ENCODE measurements around the gene CENPC. TPM values are rescaled to one million over a fixed set of nuclear protein-coding genes. Genes with fewer than 3 reads are reported as not detected.
"Not testable (repeated sequence)": the region's sequence is repeated elsewhere in the genome, so short reads cannot be mapped to it uniquely, and the experiment has no call there.

The CENPC gene
- polyA plus RNA-seq, 3 donors = 4.7 to 5.7 (median 5.5) TPM

DNA sequence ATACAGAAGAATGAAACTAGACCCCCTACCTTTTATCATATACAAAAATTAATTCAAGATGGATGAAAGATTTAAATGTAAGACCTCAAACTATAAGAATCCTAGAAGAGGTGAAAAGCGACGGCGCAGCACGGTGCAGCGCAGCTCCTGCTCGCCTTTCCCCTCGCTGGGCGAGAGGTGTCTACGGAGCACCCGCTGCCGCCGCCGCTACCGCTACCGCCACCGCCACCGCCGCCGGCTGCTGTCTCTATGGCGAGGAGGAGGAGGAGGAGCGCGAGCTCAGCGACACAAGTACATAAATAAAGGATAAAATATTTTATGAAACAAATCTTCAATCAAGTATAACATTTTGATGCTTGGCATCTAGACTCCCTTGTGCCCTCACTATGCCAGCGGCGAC, 99.4 kb downstream of the CENPC start:
- H3K27ac ChIP-seq (ENCODE audit: low read depth, low read length) = not testable (repeated sequence)
- WGBS, 3 donors = 77 to 82% (median 81%) methylated on average over 25 of the region's 25 CpGs

DNA sequence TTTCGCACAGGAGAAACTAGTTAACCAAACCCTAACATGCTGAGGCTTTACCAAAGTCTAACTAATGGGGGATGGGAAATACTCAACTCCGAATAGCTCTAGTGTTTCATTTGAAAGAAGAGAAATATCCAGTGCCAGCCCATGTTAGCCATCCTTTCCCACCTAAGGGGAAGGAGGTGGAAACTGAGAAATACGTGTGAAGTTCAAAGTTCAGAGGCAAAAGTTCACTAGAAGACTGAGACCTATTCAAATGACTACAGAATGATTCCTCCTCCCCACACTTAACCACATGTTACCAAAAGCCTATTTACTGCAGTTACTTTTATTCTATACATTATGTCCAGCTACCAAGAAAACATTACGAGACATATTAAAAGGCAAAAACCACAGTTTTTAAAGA, 106.3 kb downstream of the CENPC start:
- no peak overlapping the region for H3K27ac ChIP-seq (ENCODE audit: low read depth, low read length)
- WGBS, 3 donors = 87 to 98% (median 93%) methylated on average over 4 of the region's 4 CpGs

DNA sequence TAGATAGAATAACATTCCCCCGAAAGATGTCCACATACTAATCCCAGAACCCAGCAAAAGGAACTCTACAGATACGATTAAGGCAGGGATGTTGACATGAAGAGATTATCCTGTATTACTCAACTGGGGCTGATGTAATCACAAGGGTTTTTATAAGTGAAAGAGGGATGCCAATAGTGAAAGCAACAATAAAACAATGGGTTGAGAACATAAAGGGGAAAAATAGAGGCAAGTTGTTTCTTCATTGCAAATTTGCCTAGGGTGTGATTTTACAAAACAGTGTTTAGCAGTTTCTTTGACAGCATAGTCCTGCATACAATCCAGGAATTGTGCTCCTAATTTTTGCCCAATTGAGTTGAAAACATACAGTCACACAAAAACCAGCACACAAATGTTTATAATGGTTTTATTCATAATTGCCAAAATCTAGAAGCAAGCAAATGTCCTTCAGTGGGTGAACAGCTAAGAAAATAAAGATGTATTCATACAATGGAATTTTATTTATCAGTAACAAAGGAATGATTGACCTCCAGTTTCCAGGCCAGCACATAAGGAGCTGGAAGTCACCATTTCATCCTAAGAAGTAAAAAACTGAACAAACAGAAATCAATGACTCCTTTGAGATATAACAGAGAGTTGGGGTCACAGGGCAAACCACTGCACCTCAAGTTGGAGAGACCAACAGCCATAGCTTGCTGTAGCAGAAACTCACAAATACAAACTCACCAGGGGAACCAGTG, 107.2 kb downstream of the CENPC start:
- 47 to 79% (median 49%) methylated on average over 2 of the region's 2 CpGs for WGBS, 3 donors
- no peak overlapping the region for H3K27ac ChIP-seq (ENCODE audit: low read depth, low read length)

DNA sequence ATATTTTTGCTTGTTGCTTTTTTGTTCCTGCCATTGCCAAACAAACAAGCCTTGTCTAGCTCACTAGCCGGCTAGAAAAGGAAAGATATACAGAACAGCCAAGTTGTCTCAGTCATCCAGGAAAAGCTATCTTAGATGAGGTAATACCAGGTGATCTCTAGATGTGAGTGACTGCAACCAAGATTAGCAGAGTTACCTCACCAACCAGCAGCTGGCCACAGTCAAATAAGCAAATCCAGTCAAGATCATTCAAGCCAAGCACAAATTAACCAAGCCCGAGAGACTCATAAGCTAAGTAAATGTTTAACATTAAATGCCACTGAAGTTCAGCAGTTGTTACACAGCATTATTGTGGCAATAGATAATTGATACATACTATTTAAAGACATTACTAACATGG, 108.6 kb downstream of the CENPC start:
- WGBS, 3 donors = 38 to 91% (median 69%) methylated on average over 2 of the region's 2 CpGs
- H3K27ac ChIP-seq (ENCODE audit: low read depth, low read length) = no peak overlapping the region

DNA sequence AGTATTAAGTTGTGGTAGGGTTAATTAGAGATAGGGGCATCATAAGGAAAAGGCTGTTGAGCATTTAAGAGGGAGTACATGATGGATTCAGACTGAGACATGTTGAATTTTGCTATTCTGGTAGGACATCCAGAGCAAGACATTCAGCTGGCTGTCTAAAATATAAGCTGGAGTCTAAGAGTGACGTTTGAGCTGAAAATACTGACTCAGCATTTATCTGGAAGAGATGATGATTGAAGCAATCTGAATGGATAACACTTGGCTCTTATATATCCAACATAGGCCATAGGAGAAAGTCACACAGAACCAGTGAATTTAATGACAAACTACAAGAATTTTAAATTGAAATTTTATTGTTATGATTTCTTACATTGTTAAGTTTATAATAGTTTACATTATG, 114.3 kb downstream of the CENPC start:
- WGBS, 3 donors = 42 to 88% (median 74%) methylated on average over 1 of the region's 1 CpG
- H3K27ac ChIP-seq (ENCODE audit: low read depth, low read length) = no peak overlapping the region

DNA sequence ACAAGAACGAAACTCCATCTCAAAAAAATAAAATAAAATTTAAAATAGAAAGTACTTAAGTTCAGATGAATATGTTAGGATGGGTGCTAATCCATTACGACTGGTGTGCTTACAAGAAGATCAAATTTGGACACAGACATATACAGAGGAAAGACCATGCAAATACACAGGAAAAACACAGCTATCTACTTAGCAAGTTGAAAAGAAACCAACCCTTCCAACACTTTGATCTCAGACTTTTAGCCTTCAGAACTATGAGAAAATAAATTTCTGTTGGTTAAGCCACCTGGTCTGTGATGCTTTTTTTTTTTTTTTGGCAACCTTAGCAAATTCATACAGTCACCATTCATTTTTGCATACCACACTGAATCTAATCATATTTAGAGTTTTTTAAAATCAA, 116.5 kb downstream of the CENPC start:
- no peak overlapping the region for H3K27ac ChIP-seq (ENCODE audit: low read depth, low read length)
- WGBS, 3 donors = 86 to 91% (median 86%) methylated on average over 2 of the region's 2 CpGs

Other genes with a start within 250 kb of the CENPC start
- 1 to 10 TPM in 1 of 3 donors, under 1 TPM in 2; 0.12 to 1.3 (median 0.13) TPM for gene STAP1, start 13.2 kb upstream of the CENPC start, polyA plus RNA-seq
- gene UBA6, start 155.7 kb upstream of the CENPC start, polyA plus RNA-seq = 10 to 100 TPM in 1 of 3 donors, 1 to 10 TPM in 2; 3.2 to 13.7 (median 9.9) TPM
- gene GNRHR, start 208.9 kb upstream of the CENPC start, polyA plus RNA-seq = not detected

All from adipose tissue (tissue), 3 donors.